Measurements from ENCODE around the gene TGFBI.

Gene TGFBI

GRCh38 chr5:136001466-136001981 lies 27.3 kb upstream of the TGFBI start:
- peak; percentile 84 for DNase-seq (ENCODE audit: low read depth)

GRCh38 chr5:136004436-136004835 lies 24.4 kb upstream of the TGFBI start:
- DNase-seq (ENCODE audit: low read depth), result peak; percentile 87

- no peak for DNase-seq (ENCODE audit: low read depth)
These were observed 23.3 kb upstream of the TGFBI start for GRCh38 chr5:136005476-136005875.

GRCh38 chr5:136006164-136006563 lies 22.6 kb upstream of the TGFBI start:
- peak; percentile 64 for DNase-seq (ENCODE audit: low read depth)

- DNase-seq (ENCODE audit: low read depth), result peak; percentile 93
These were observed 22.0 kb upstream of the TGFBI start for GRCh38 chr5:136006761-136007251.

GRCh38 chr5:136007271-136007670 lies 21.5 kb upstream of the TGFBI start:
- no peak for DNase-seq (ENCODE audit: low read depth)

GRCh38 chr5:136011414-136012001 lies 17.3 kb upstream of the TGFBI start:
- peak; percentile 89 for DNase-seq (ENCODE audit: low read depth)

GRCh38 chr5:136012041-136012804 lies 16.6 kb upstream of the TGFBI start:
- peak; percentile 73 for DNase-seq (ENCODE audit: low read depth)

- DNase-seq (ENCODE audit: low read depth), result no peak
These were observed 15.2 kb upstream of the TGFBI start for GRCh38 chr5:136013559-136013958.

- peak; percentile 49 for DNase-seq (ENCODE audit: low read depth)
These were observed 14.5 kb upstream of the TGFBI start for GRCh38 chr5:136014049-136015002.

GRCh38 chr5:136015003-136015375 lies 13.8 kb upstream of the TGFBI start:
- DNase-seq (ENCODE audit: low read depth), result no peak

GRCh38 chr5:136015966-136016650 lies 12.7 kb upstream of the TGFBI start:
- DNase-seq (ENCODE audit: low read depth), result peak; percentile 58

GRCh38 chr5:136016945-136017530 lies 11.8 kb upstream of the TGFBI start:
- DNase-seq (ENCODE audit: low read depth), result peak; percentile 93

GRCh38 chr5:136018814-136019783 lies 9.7 kb upstream of the TGFBI start:
- peak; percentile 98 for DNase-seq (ENCODE audit: low read depth)

- no peak for DNase-seq (ENCODE audit: low read depth)
These were observed 8.8 kb upstream of the TGFBI start for GRCh38 chr5:136020001-136020382.

GRCh38 chr5:136020383-136021015 lies 8.3 kb upstream of the TGFBI start:
- peak; percentile 97 for DNase-seq (ENCODE audit: low read depth)

- peak; percentile 87 for DNase-seq (ENCODE audit: low read depth)
These were observed 7.8 kb upstream of the TGFBI start for GRCh38 chr5:136021016-136021405.

- DNase-seq (ENCODE audit: low read depth), result no peak
These were observed 5.8 kb upstream of the TGFBI start for GRCh38 chr5:136022965-136023364.

GRCh38 chr5:136023958-136024541 lies 4.7 kb upstream of the TGFBI start:
- peak; percentile 90 for DNase-seq (ENCODE audit: low read depth)

Measured in EH (cell line).